B cell (primary cell): ENCODE results near the gene LZTR1.

Experiments used
- EZH2 ChIP-seq: IDR thresholded peaks from 2 replicates; pipeline ENCODE4 v1.6.1; 2012; ENCODE audit warnings: borderline replicate concordance, low read depth, mild to moderate bottlenecking, moderate library complexity, low read length; ENCODE audit not compliant: insufficient read depth, poor library complexity, severe bottlenecking
- TF ChIP-seq, protein P1 (sequence below): fragments of 200-600 bp; IDR thresholded peaks from one replicate; pipeline ENCODE4 v1.8.0; 2022; ENCODE audit warnings: antibody characterized with exemption, mild to moderate bottlenecking

DNA sequence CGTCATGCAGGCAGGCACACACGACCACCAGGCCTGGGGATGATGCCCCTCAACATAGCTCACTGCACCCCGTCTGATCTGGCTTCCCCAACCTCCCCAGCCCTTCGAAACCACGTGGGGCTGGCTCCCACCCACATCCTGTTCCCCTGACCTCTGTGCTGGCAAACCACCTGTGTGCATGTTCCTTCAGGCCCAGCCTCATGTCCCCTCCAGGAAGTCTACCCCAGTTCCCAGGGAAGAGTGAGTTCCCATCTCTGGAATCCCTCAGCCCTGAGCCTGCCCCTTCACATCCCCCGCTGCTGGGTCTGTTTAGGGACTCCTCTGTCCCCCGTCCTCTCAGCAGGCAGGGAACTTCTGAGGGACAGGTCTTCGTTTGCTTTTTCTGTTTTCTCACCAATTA is 43.2 kb downstream of the LZTR1 start:
- TF ChIP-seq, protein P1, sequence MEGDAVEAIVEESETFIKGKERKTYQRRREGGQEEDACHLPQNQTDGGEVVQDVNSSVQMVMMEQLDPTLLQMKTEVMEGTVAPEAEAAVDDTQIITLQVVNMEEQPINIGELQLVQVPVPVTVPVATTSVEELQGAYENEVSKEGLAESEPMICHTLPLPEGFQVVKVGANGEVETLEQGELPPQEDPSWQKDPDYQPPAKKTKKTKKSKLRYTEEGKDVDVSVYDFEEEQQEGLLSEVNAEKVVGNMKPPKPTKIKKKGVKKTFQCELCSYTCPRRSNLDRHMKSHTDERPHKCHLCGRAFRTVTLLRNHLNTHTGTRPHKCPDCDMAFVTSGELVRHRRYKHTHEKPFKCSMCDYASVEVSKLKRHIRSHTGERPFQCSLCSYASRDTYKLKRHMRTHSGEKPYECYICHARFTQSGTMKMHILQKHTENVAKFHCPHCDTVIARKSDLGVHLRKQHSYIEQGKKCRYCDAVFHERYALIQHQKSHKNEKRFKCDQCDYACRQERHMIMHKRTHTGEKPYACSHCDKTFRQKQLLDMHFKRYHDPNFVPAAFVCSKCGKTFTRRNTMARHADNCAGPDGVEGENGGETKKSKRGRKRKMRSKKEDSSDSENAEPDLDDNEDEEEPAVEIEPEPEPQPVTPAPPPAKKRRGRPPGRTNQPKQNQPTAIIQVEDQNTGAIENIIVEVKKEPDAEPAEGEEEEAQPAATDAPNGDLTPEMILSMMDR, result no peak
- no peak for TF ChIP-seq EZH2
